GM12878 (cell line): Measurements from ENCODE around the gene UBAP1. TPM values are rescaled to one million over a fixed set of nuclear protein-coding genes. Genes with fewer than 3 reads are reported as not detected.

Source experiments
- ATAC-seq: fragments of 200-7000 bp; cut with Tn5 transposase; 3 replicates; pipeline ENCODE4 v1.9.1; 2020; ENCODE audit warnings: mild to moderate bottlenecking, moderate library complexity
- BruUV-seq: library from RNA; stranded (reverse); fragments of 400-500 nt; replicated peaks from 2 replicates; lab custom pipeline; 2021; lab: Mats Ljungman, UMichigan
- CTCF ChIA-PET: fragments of 300-600 bp; sonication (Branson Sonifier 250); formaldehyde crosslinking; extraction: SDS; loops from one replicate; lab custom pipeline; 2021; ENCODE audit warnings: inconsistent platforms; lab: Yijun Ruan, JAX
- POLR2A ChIA-PET: fragments of 350-600 bp; formaldehyde crosslinking; extraction: SDS; loops from one replicate; lab custom pipeline; 2021; ENCODE audit warnings: inconsistent platforms; lab: Charles Lee
- RAD21 ChIA-PET: fragments of 300-600 bp; sonication (Branson Sonifier 250); formaldehyde crosslinking; loops from one replicate; lab custom pipeline; 2023; ENCODE audit warnings: antibody characterized with exemption; ENCODE audit not compliant: unreplicated experiment; lab: Charles Lee
- SMC1A ChIA-PET: fragments of 300-600 bp; sonication (Branson Sonifier 250); formaldehyde crosslinking; loops from one replicate; lab custom pipeline; 2023; ENCODE audit not compliant: unreplicated experiment, uncharacterized antibody; lab: Charles Lee
- DNase-seq: peaks from one replicate; pipeline ENCODE4 v3.0.0-alpha.2; 2011; ENCODE audit warnings: low read depth, low spot score
- FAIRE-seq: peaks from 3 replicates; lab custom pipeline; 2011; peaks lifted over from hg19 to GRCh38; lab: Jason Lieb, UNC
- H2AFZ ChIP-seq: 2 replicates; pipeline ENCODE4 v1.6.0; 2011; ENCODE audit warnings: low read depth, low read length, control low read depth; ENCODE audit not compliant: control insufficient read depth
- H3K27ac ChIP-seq: 2 replicates; pipeline ENCODE4 v1.5.1; 2011; ENCODE audit warnings: control low read depth; ENCODE audit not compliant: control insufficient read depth, insufficient read depth
- H3K27me3 ChIP-seq, 2 experiments: replicated peaks in 1 of 2; 2 replicates each; pipeline versions ENCODE4 v1.6.0 to v1.6.1; 2011; ENCODE audit warnings: low read length in 1 of 2; ENCODE audit not compliant: control insufficient read depth in 2 of 2, insufficient read depth in 2 of 2
- H3K36me3 ChIP-seq, 2 experiments: 2 replicates each; pipeline ENCODE4 v1.5.1; 2011; ENCODE audit warnings: low read length in 1 of 2; ENCODE audit not compliant: control insufficient read depth in 2 of 2, insufficient read depth in 2 of 2
- H3K4me1 ChIP-seq: 2 replicates; pipeline ENCODE4 v1.6.1; 2011; ENCODE audit warnings: mild to moderate bottlenecking, low read length, moderate library complexity, mixed read lengths; ENCODE audit not compliant: control insufficient read depth, insufficient read depth
- H3K4me2 ChIP-seq: 2 replicates; pipeline ENCODE4 v1.6.0; 2011; ENCODE audit warnings: control low read depth; ENCODE audit not compliant: control insufficient read depth, insufficient read depth
- H3K4me3 ChIP-seq: fragments of 200-600 bp; sonication (generic); 2 replicates; pipeline ENCODE4 v1.5.1; 2016
- H3K79me2 ChIP-seq: 2 replicates; pipeline ENCODE4 v1.6.0; 2011; ENCODE audit warnings: low read length; ENCODE audit not compliant: control insufficient read depth, insufficient read depth
- H3K9ac ChIP-seq: 2 replicates; pipeline ENCODE4 v1.8.0; 2011; ENCODE audit warnings: low read length, control low read depth, mixed read lengths; ENCODE audit not compliant: control insufficient read depth, insufficient read depth
- H3K9me3 ChIP-seq: replicated peaks from 3 replicates; pipeline ENCODE4 v1.5.1; 2011; ENCODE audit warnings: mild to moderate bottlenecking, low read length; ENCODE audit not compliant: control insufficient read depth, insufficient read depth
- H4K20me1 ChIP-seq: 2 replicates; pipeline ENCODE4 v1.6.0; 2011; ENCODE audit not compliant: control insufficient read depth, insufficient read depth
- BHLHE40 ChIP-seq, 2 experiments: fragments of 450-650 bp in 1 of 2; IDR thresholded peaks; 2 replicates each; pipeline ENCODE4 v1.6.1; 2011 to 2017; ENCODE audit warnings: low read depth in 2 of 2, borderline replicate concordance in 1 of 2, improper control_type of control experiment in 1 of 2, low read length in 1 of 2, mild to moderate bottlenecking in 1 of 2
- CBFB ChIP-seq: IDR thresholded peaks from 2 replicates; pipeline ENCODE4 v1.6.1; 2016; ENCODE audit warnings: antibody characterized with exemption, low read depth
- CHD2 ChIP-seq: IDR thresholded peaks from 2 replicates; pipeline ENCODE4 v1.6.1; 2011; ENCODE audit warnings: low read depth, low read length, improper control_type of control experiment, borderline replicate concordance
- ELK1 ChIP-seq: IDR thresholded peaks from 2 replicates; pipeline ENCODE4 v1.6.1; 2012; ENCODE audit warnings: low read depth, low read length, improper control_type of control experiment
- IRF3 ChIP-seq: fragments of 450-650 bp; IDR thresholded peaks from 2 replicates; pipeline ENCODE4 v1.6.1; 2014; ENCODE audit warnings: mild to moderate bottlenecking
- MTA2 ChIP-seq: fragments of 450-650 bp; IDR thresholded peaks from 2 replicates; pipeline ENCODE4 v1.6.1; 2016; ENCODE audit warnings: low read depth, mild to moderate bottlenecking, moderate library complexity
- NFYA ChIP-seq: IDR thresholded peaks from 2 replicates; pipeline ENCODE4 v1.6.1; 2011; ENCODE audit warnings: low read depth, mild to moderate bottlenecking, low read length, improper control_type of control experiment, borderline replicate concordance
- PKNOX1 ChIP-seq: fragments of 450-650 bp; IDR thresholded peaks from 2 replicates; pipeline ENCODE4 v1.6.1; 2016; ENCODE audit warnings: mild to moderate bottlenecking
- RAD51 ChIP-seq: fragments of 450-650 bp; IDR thresholded peaks from 2 replicates; pipeline ENCODE4 v1.6.1; 2016; ENCODE audit warnings: moderate library complexity, mild to moderate bottlenecking, inconsistent platforms
- RUNX3 ChIP-seq: IDR thresholded peaks from 2 replicates; pipeline ENCODE4 v1.6.1; 2012; ENCODE audit warnings: low read length, inconsistent platforms
- SPI1 ChIP-seq: IDR thresholded peaks from 2 replicates; pipeline ENCODE4 v1.6.1; 2011; ENCODE audit warnings: low read depth, mild to moderate bottlenecking, low read length, moderate library complexity, borderline replicate concordance; ENCODE audit not compliant: insufficient read depth
- TAF1 ChIP-seq: IDR thresholded peaks from 2 replicates; pipeline ENCODE4 v1.6.1; 2011; ENCODE audit warnings: mild to moderate bottlenecking, low read depth, low read length, borderline replicate concordance
- TCF7 ChIP-seq: IDR thresholded peaks from 2 replicates; pipeline ENCODE4 v1.6.1; 2014; ENCODE audit warnings: antibody characterized with exemption, borderline replicate concordance
- WGBS: methylation state at CpG from one replicate; pipeline ENCODE4 v1.1.6; 2016; ENCODE audit warnings: low lambda C conversion rate; ENCODE audit not compliant: insufficient replicate concordance, insufficient coverage; ENCODE audit errors: missing lambda C conversion rate; 5-methylcytosine and 5-hydroxymethylcytosine counted together
- in situ Hi-C: fragments of 300-500 bp; cut with MboI; formaldehyde crosslinking; loops from 9 replicates; pipeline ENCODE4 v1.14.3; 2018; ENCODE audit warnings: mixed read lengths
- intact Hi-C: fragments of 100-400 bp; cut with micrococcal nuclease; formaldehyde crosslinking; loops from one replicate; pipeline ENCODE4 v1.14.2; 2022; ENCODE audit not compliant: unreplicated experiment
- polyA plus RNA-seq, 11 experiments: library from polyadenylated mRNA; depleted of rRNA in 4 of 11; unstranded in 6 of 11; stranded (reverse) in 5 of 11; fragments of >200 nt; fragmentation: Nextera tagmentation in 4 of 11; fragmentation: Illumina TruSeq in 1 of 11; extraction: Ambion mirVana in 4 of 11; extraction: Trizol in 1 of 11; gene quantifications; 1 replicate in 1 of 11; 2 replicates in 10 of 11; pipeline versions ENCODE4 v1.2.1 to v1.2.3, GENCODE V29; 2011 to 2016; ENCODE audit warnings: inconsistent platforms in 2 of 11, missing spikeins in 2 of 11, low read depth in 1 of 11
- total RNA-seq, 4 experiments: library from RNA; depleted of rRNA in 3 of 4; stranded (reverse); fragments of >200 nt in 3 of 4; fragmentation: Illumina TruSeq in 1 of 4; extraction: Trizol in 1 of 4; gene quantifications; 2 replicates each; pipeline versions ENCODE4 v1.2.1 to v1.2.3, GENCODE V29; 2013 to 2021

UBAP1 gene
- total and polyA plus RNA-seq, 10 of the 15 experiments (the other 5 are each of a cell fraction or from before 2014, with no cell fraction given), result 2.1 to 47.9 (median 27.2) TPM

GRCh38 chr9:34282096-34282495 lies 103.3 kb downstream of the UBAP1 start (continued):
- no peak for TF ChIP-seq ELK1

- Histone ChIP-seq H3K4me3 (no peak overlapping the region), H3K36me3 (no peaks in the 10 kb centered on the region; a peak in 1 of 4 replicates), H3K27me3 (no peaks in the 10 kb centered on the region), H3K9me3 (no peaks in the 10 kb centered on the region), H4K20me1 (no peaks in the 10 kb centered on the region), H3K79me2 (no peaks in the 10 kb centered on the region), H3K4me1 (no peaks in the 10 kb centered on the region), H3K4me2 (no peak overlapping the region), H3K9ac (no peak overlapping the region), H2AFZ (no peak overlapping the region), H3K27ac (no peak overlapping the region)
- RAD21 ChIA-PET, result no interaction called here
- POLR2A ChIA-PET, result interaction anchor here (0.6 kb wide), 1 partner anchor 194 kb away, joined by 4 read pairs; no protein-coding TSS in a partner anchor
- SMC1A ChIA-PET, result interaction anchor here (0.5 to 0.6 kb wide), 2 partner anchors 18 to 133 kb away, joined by 3 read pairs; no protein-coding TSS in a partner anchor
- ATAC-seq (no peak), FAIRE-seq (no peak), DNase-seq (no peak)
- TF ChIP-seq IRF3, result no peak
- 100% methylated on average over 2 of the region's 2 CpGs for WGBS
- intact Hi-C loops, result no loop called here
- CTCF ChIA-PET, result interaction anchor here (1.5 kb wide), 1 partner anchor 36 kb away, joined by 5 read pairs; no protein-coding TSS in a partner anchor
- in situ Hi-C loops, result no loop called here
- BruUV-seq, result no TSS peak
These were observed 110.3 kb downstream of the UBAP1 start for GRCh38 chr9:34289159-34289558.

DNA sequence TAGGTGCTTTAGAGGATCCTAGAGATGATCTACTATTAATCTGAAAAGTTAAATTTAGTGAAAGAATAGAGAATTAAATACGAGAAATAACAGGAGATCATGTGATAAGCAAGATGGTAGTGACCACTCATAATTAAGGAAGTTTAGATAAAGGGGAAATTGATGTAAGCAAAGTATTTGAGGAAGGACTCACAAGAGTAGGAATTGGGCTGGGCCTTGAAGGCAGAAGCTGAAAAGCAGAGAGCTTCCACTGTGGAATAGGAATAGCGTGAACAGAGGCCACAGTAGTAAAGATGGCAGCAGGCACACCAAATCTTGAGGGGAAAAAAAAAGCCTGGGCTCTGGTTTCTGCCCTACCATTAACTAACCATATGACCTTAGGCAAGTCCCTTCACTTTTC lies 112.2 kb downstream of the UBAP1 start:
- WGBS, result 98% methylated on average over 2 of the region's 2 CpGs
- BruUV-seq, result no TSS peak
- intact Hi-C loops, result no loop called here
- Histone ChIP-seq H2AFZ (no peak overlapping the region), H3K36me3 (no peaks in the 10 kb centered on the region), H3K27me3 (no peaks in the 10 kb centered on the region), H3K27ac (no peak overlapping the region), H3K9me3 (no peaks in the 10 kb centered on the region), H3K79me2 (no peaks in the 10 kb centered on the region), H3K9ac (no peak overlapping the region), H3K4me2 (no peak overlapping the region), H3K4me3 (no peak overlapping the region), H4K20me1 (no peaks in the 10 kb centered on the region), H3K4me1 (no peaks in the 10 kb centered on the region)
- ChIA-PET POLR2A (no interaction called here), CTCF (no interaction called here), RAD21 (no interaction called here), SMC1A (interaction anchor here (1.4 kb wide), 1 partner anchor 37 kb away, joined by 3 read pairs; no protein-coding TSS in a partner anchor)
- FAIRE-seq, result no peak
- TF ChIP-seq TCF7, result no peak
- no peak for TF ChIP-seq TAF1
- TF ChIP-seq SPI1, result no peak
- no peak for TF ChIP-seq CHD2
- TF ChIP-seq BHLHE40 (IDR thresholded peaks at IDR 0.05; ENCODE audit: borderline replicate concordance in 1 of 2, low read depth in 2 of 2, low read length in 1 of 2), result no peak
- no peak for TF ChIP-seq RAD51
- TF ChIP-seq NFYA, result no peak
- no peak for TF ChIP-seq PKNOX1
- no peak for TF ChIP-seq MTA2
- no peak for TF ChIP-seq RUNX3
- no peak for TF ChIP-seq CBFB
- DNase-seq, result no peak
- in situ Hi-C loops, result no loop called here
- ATAC-seq, result no peak
